HEK293 (cell line): ENCODE measurements around the gene DNASE2B.

Experiments used
- ZNF121 ChIP-seq: fragments of 450-650 bp; formaldehyde crosslinking; IDR thresholded peaks from 2 replicates; pipeline ENCODE4 v1.5.1; 2016; ENCODE audit warnings: missing biosample characterization, missing genetic modification characterization
- ZNF175 ChIP-seq: fragments of 450-650 bp; formaldehyde crosslinking; IDR thresholded peaks from 2 replicates; pipeline ENCODE4 v1.5.1; 2016; ENCODE audit warnings: missing biosample characterization, missing genetic modification characterization

DNA sequence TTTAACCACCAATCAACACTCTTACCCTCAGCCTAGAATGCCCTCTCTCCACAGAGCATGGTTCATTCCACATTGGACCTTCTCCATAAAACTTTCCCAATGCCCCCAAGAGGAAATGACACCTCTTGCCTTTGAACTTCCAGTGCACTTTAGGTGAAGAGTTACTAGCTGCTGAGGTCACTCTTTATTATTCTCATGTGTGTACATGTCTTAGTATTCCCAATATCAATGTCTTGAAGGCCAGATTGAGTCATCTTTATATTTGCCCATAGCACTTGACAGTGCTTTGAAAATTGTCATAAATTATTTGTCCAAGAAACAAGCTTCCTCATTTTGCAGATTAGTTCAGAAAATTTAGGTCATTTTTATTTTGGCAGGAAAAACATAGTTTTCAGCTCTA lies 8.1 kb upstream of the DNASE2B start:
- TF ChIP-seq ZNF121 (tag by site-specific recombination) (no peak), ZNF175 (tag by site-specific recombination) (no peak)
